ENCODE results near the gene HOXD10. TPM values are rescaled to one million over a fixed set of nuclear protein-coding genes. Genes with fewer than 3 reads are reported as not detected.

Gene HOXD10
- total and polyA plus RNA-seq, 5 donors from 2014 or later: not detected

Other genes starting within 250 kb of the HOXD10 start
- 32.9 TPM for gene LNPK, start 114.5 kb upstream of the HOXD10 start, total RNA-seq
- 10 to 100 TPM; 13.9 to 19.9 (median 15.2) TPM for gene LNPK, start 114.5 kb upstream of the HOXD10 start, polyA plus RNA-seq
- gene EVX2, start 32.8 kb upstream of the HOXD10 start, total RNA-seq: not detected
- gene EVX2, start 32.8 kb upstream of the HOXD10 start, polyA plus RNA-seq: not detected
- not detected for gene HOXD13, start 24.1 kb upstream of the HOXD10 start, total RNA-seq
- not detected for gene HOXD13, start 24.1 kb upstream of the HOXD10 start, polyA plus RNA-seq
- gene HOXD12, start 17.0 kb upstream of the HOXD10 start, total RNA-seq: not detected
- gene HOXD12, start 17.0 kb upstream of the HOXD10 start, polyA plus RNA-seq: not detected
- not detected for gene HOXD11, start 9.5 kb upstream of the HOXD10 start, total RNA-seq
- not detected for gene HOXD11, start 9.5 kb upstream of the HOXD10 start, polyA plus RNA-seq
- not detected for gene HOXD9, start 5.9 kb downstream of the HOXD10 start, total RNA-seq
- not detected for gene HOXD9, start 5.9 kb downstream of the HOXD10 start, polyA plus RNA-seq
- gene HOXD8, start 12.9 kb downstream of the HOXD10 start, total RNA-seq: not detected
- gene HOXD8, start 12.9 kb downstream of the HOXD10 start, polyA plus RNA-seq: not detected
- not detected for gene HOXD4, start 34.8 kb downstream of the HOXD10 start, total RNA-seq
- gene HOXD4, start 34.8 kb downstream of the HOXD10 start, polyA plus RNA-seq: not detected
- gene HOXD3, start 40.5 kb downstream of the HOXD10 start, total RNA-seq: not detected
- gene HOXD3, start 40.5 kb downstream of the HOXD10 start, polyA plus RNA-seq: not detected
- not detected for gene HOXD1, start 71.9 kb downstream of the HOXD10 start, total RNA-seq
- not detected for gene HOXD1, start 71.9 kb downstream of the HOXD10 start, polyA plus RNA-seq
- 7.1 TPM for gene MTX2, start 152.7 kb downstream of the HOXD10 start, total RNA-seq
- gene MTX2, start 152.7 kb downstream of the HOXD10 start, polyA plus RNA-seq: 10 to 100 TPM; 19.4 to 23.2 (median 22.4) TPM

Data from CD4-positive, CD25-positive, alpha-beta regulatory T cell (primary cell).